ENCODE data around the gene GPC3. TPM values are rescaled to one million over a fixed set of nuclear protein-coding genes. Genes with fewer than 3 reads are reported as not detected.

The GPC3 gene
- total RNA-seq, 1 donor from 2014 or later, result 1,039 TPM

GRCh38 chrX:133846311-133846710 lies 139.1 kb downstream of the GPC3 start:
- peak overlapping the region; percentile 19 for H3K4me2 ChIP-seq
- Mint-ChIP-seq H3K4me3 (no peak overlapping the region), H3K9me3 (no peaks in the 10 kb centered on the region), H3K27ac (no peak overlapping the region), H3K27me3 (ENCODE audit: insufficient read depth, low read depth) (peaks cover 2% of the 10 kb centered on the region), H3K4me1 (peaks cover 27% of the 10 kb centered on the region), H3K36me3 (peaks cover 3% of the 10 kb centered on the region)
- H3K9me3 ChIP-seq (ENCODE audit: low read depth), result no peaks in the 10 kb centered on the region
- no peak for DNase-seq (ENCODE audit: low spot score)
- TF ChIP-seq EZH2phosphoT487 (IDR thresholded peaks at IDR 0.05), result no peak
- TF ChIP-seq CTCF (IDR thresholded peaks at IDR 0.05), result no peak
- TF ChIP-seq EZH2 (IDR thresholded peaks at IDR 0.05), result no peak
- H3K79me2 ChIP-seq (ENCODE audit: low read depth), result peaks cover 71% of the 10 kb centered on the region
- H3F3A ChIP-seq (ENCODE audit: low read depth), result peaks cover 7% of the 10 kb centered on the region
- H4K20me1 ChIP-seq (ENCODE audit: low read depth), result peaks cover 8% of the 10 kb centered on the region
- H3K36me3 ChIP-seq, result no peaks in the 10 kb centered on the region
- H3K27ac ChIP-seq, result peak overlapping the region; percentile 33
- no peak overlapping the region for H3K9ac ChIP-seq
- peaks cover 40% of the 10 kb centered on the region for H3K4me1 ChIP-seq
- no peaks in the 10 kb centered on the region for H3K27me3 ChIP-seq
- no peak overlapping the region for H2AFZ ChIP-seq (replicated peaks)
- no peak overlapping the region for H3K4me3 ChIP-seq

- Histone ChIP-seq H3K4me2 (no peak overlapping the region), H3K36me3 (no peaks in the 10 kb centered on the region), H3K79me2 (ENCODE audit: low read depth) (peaks cover 73% of the 10 kb centered on the region), H3K27me3 (no peaks in the 10 kb centered on the region), H3K9me3 (ENCODE audit: low read depth) (peaks cover 5% of the 10 kb centered on the region), H3F3A (ENCODE audit: low read depth) (peaks cover 5% of the 10 kb centered on the region), H3K4me3 (no peak overlapping the region), H2AFZ (replicated peaks) (no peak overlapping the region), H3K9ac (no peak overlapping the region), H3K27ac (no peak overlapping the region), H3K4me1 (peaks cover 12% of the 10 kb centered on the region), H4K20me1 (ENCODE audit: low read depth) (peaks cover 8% of the 10 kb centered on the region)
- DNase-seq (ENCODE audit: low spot score), result no peak
- no peak for TF ChIP-seq EZH2 (IDR thresholded peaks at IDR 0.05)
- no peak for TF ChIP-seq CTCF (IDR thresholded peaks at IDR 0.05)
- no peak for TF ChIP-seq EZH2phosphoT487 (IDR thresholded peaks at IDR 0.05)
- Mint-ChIP-seq H3K4me1 (peaks cover 13% of the 10 kb centered on the region), H3K4me3 (no peak overlapping the region), H3K27me3 (ENCODE audit: insufficient read depth, low read depth) (peaks cover 2% of the 10 kb centered on the region), H3K36me3 (peaks cover 5% of the 10 kb centered on the region), H3K9me3 (no peaks in the 10 kb centered on the region), H3K27ac (no peak overlapping the region)
Observed at GRCh38 chrX:133840415-133840814, 145.0 kb downstream of the GPC3 start.

- peaks cover 2% of the 10 kb centered on the region for H3K27me3 Mint-ChIP-seq (ENCODE audit: insufficient read depth, low read depth)
- H3K36me3 Mint-ChIP-seq, result peaks cover 5% of the 10 kb centered on the region
- Histone ChIP-seq H3K4me2 (no peak overlapping the region), H3K9me3 (ENCODE audit: low read depth) (peaks cover 5% of the 10 kb centered on the region), H3F3A (ENCODE audit: low read depth) (peaks cover 5% of the 10 kb centered on the region), H3K36me3 (peaks cover under 1% of the 10 kb centered on the region), H3K27ac (peak overlapping the region; percentile 11), H3K4me1 (peaks cover 4% of the 10 kb centered on the region), H3K4me3 (no peak overlapping the region), H3K79me2 (ENCODE audit: low read depth) (peaks cover 70% of the 10 kb centered on the region), H4K20me1 (ENCODE audit: low read depth) (peaks cover 8% of the 10 kb centered on the region), H3K9ac (no peak overlapping the region), H3K27me3 (no peaks in the 10 kb centered on the region), H2AFZ (replicated peaks) (no peak overlapping the region)
- H3K4me1 Mint-ChIP-seq, result peaks cover 7% of the 10 kb centered on the region
- no peaks in the 10 kb centered on the region for H3K9me3 Mint-ChIP-seq
- H3K4me3 Mint-ChIP-seq, result no peak overlapping the region
- DNase-seq (ENCODE audit: low spot score), result peak; percentile 63
- TF ChIP-seq CTCF (IDR thresholded peaks at IDR 0.05) (peak; percentile 68), EZH2 (IDR thresholded peaks at IDR 0.05) (no peak), EZH2phosphoT487 (IDR thresholded peaks at IDR 0.05) (no peak)
- H3K27ac Mint-ChIP-seq, result peak overlapping the region; percentile 38
Observed at GRCh38 chrX:133838761-133839676, 146.4 kb downstream of the GPC3 start.
